GM19372 (cell line): ENCODE measurements around the gene IGF1.

ENCODE experiments used
- ATAC-seq: cut with Tn5 transposase; IDR thresholded peaks from one replicate; pipeline ENCODE4 v1.9.1; 2021; ENCODE audit warnings: mild to moderate bottlenecking, low read depth, moderate library complexity; ENCODE audit not compliant: unreplicated experiment

IGF1 gene

GRCh38 chr12:102480406-102480805 is at the start of gene IGF1:
TSS of gene IGF1 (minus strand) at chr12:102480563. CDS start at chr12:102480381, 182 bp downstream.
- ATAC-seq = no peak

- no peak for ATAC-seq
These were observed 47.7 kb upstream of the IGF1 start for GRCh38 chr12:102528111-102528510.

GRCh38 chr12:102527171-102527720 is 46.9 kb upstream of the IGF1 start:
- ATAC-seq = no peak

- no peak for ATAC-seq
These were observed 46.3 kb upstream of the IGF1 start for GRCh38 chr12:102526656-102527055.

GRCh38 chr12:102522768-102523167 is 42.4 kb upstream of the IGF1 start:
- no peak for ATAC-seq

GRCh38 chr12:102521662-102522277 is 41.4 kb upstream of the IGF1 start:
- no peak for ATAC-seq

- ATAC-seq = no peak
These were observed 38.5 kb upstream of the IGF1 start for GRCh38 chr12:102518871-102519270.

GRCh38 chr12:102514696-102515095 is 34.3 kb upstream of the IGF1 start:
- no peak for ATAC-seq

GRCh38 chr12:102513739-102514138 is 33.4 kb upstream of the IGF1 start:
- ATAC-seq = no peak

- ATAC-seq = peak; percentile 67
These were observed 32.9 kb upstream of the IGF1 start for GRCh38 chr12:102513272-102513671.

- ATAC-seq = peak; percentile 16
These were observed 32.2 kb upstream of the IGF1 start for GRCh38 chr12:102512523-102512922.

- ATAC-seq = no peak
These were observed 31.2 kb upstream of the IGF1 start for GRCh38 chr12:102511575-102511974.

GRCh38 chr12:102510463-102510862 is 30.1 kb upstream of the IGF1 start:
- no peak for ATAC-seq

GRCh38 chr12:102510031-102510430 is 29.7 kb upstream of the IGF1 start:
- ATAC-seq = no peak

GRCh38 chr12:102509123-102509626 is 28.8 kb upstream of the IGF1 start:
- no peak for ATAC-seq

- ATAC-seq = no peak
These were observed 27.7 kb upstream of the IGF1 start for GRCh38 chr12:102508052-102508451.

- ATAC-seq = no peak
These were observed 26.9 kb upstream of the IGF1 start for GRCh38 chr12:102507301-102507700.

GRCh38 chr12:102504871-102505270 is 24.5 kb upstream of the IGF1 start:
- ATAC-seq = no peak

- ATAC-seq = no peak
These were observed 23.9 kb upstream of the IGF1 start for GRCh38 chr12:102504280-102504679.

GRCh38 chr12:102503831-102504230 is 23.5 kb upstream of the IGF1 start:
- ATAC-seq = no peak

GRCh38 chr12:102503056-102503681 is 22.8 kb upstream of the IGF1 start:
- ATAC-seq = peak; percentile 83

GRCh38 chr12:102501773-102502172 is 21.4 kb upstream of the IGF1 start:
- no peak for ATAC-seq
